ENCODE measurements around the gene PDIA2. TPM values are rescaled to one million over a fixed set of nuclear protein-coding genes. Genes with fewer than 3 reads are reported as not detected.

Gene PDIA2
- total RNA-seq, 2 donors from 2014 or later, result 0.52 to 5.4 TPM

GRCh38 chr16:301950-302349, 19.0 kb downstream of the PDIA2 start:
- no peak for TF ChIP-seq CTCF (IDR thresholded peaks at IDR 0.05)
- peaks cover 30% of the 10 kb centered on the region for H3K36me3 ChIP-seq
- no peak for DNase-seq (ENCODE audit: low spot score)

GRCh38 chr16:303760-304505, 21.0 kb downstream of the PDIA2 start:
- Histone ChIP-seq H3K4me3 (no peak overlapping the region), H3K36me3 (peaks cover 20% of the 10 kb centered on the region), H3K4me1 (no peaks in the 10 kb centered on the region), H3K27ac (no peak overlapping the region), H3K27me3 (no peaks in the 10 kb centered on the region), H3K9me3 (no peaks in the 10 kb centered on the region)
- TF ChIP-seq CTCF (IDR thresholded peaks at IDR 0.05), result peak in 1 of 2 donors; percentile 14
- DNase-seq (ENCODE audit: low spot score), result no peak

More at GRCh38 chr16:301950-302349, 19.0 kb downstream of the PDIA2 start:
- H3K27me3 ChIP-seq, result no peaks in the 10 kb centered on the region
- H3K4me3 ChIP-seq, result no peak overlapping the region
- no peaks in the 10 kb centered on the region for H3K9me3 ChIP-seq
- no peaks in the 10 kb centered on the region for H3K4me1 ChIP-seq
- H3K27ac ChIP-seq, result no peak overlapping the region

GRCh38 chr16:305916-306626, 23.1 kb downstream of the PDIA2 start:
- Histone ChIP-seq H3K9me3 (no peaks in the 10 kb centered on the region), H3K4me3 (no peak overlapping the region), H3K27me3 (no peaks in the 10 kb centered on the region), H3K36me3 (peaks cover 18% of the 10 kb centered on the region), H3K4me1 (no peaks in the 10 kb centered on the region), H3K27ac (no peak overlapping the region)
- DNase-seq (ENCODE audit: low spot score), result no peak
- TF ChIP-seq CTCF (IDR thresholded peaks at IDR 0.05), result no peak

- Histone ChIP-seq H3K27ac (no peak overlapping the region), H3K27me3 (no peaks in the 10 kb centered on the region), H3K9me3 (no peaks in the 10 kb centered on the region), H3K36me3 (peaks cover 18% of the 10 kb centered on the region), H3K4me1 (no peaks in the 10 kb centered on the region), H3K4me3 (no peak overlapping the region)
- DNase-seq (ENCODE audit: low spot score), result no peak
- TF ChIP-seq CTCF (IDR thresholded peaks at IDR 0.05), result no peak
These were observed 24.0 kb downstream of the PDIA2 start for GRCh38 chr16:306911-307370.

GRCh38 chr16:307691-308312, 24.8 kb downstream of the PDIA2 start:
- Histone ChIP-seq H3K4me3 (no peak overlapping the region), H3K27me3 (no peaks in the 10 kb centered on the region), H3K9me3 (no peaks in the 10 kb centered on the region), H3K36me3 (peaks cover 22% of the 10 kb centered on the region), H3K4me1 (no peaks in the 10 kb centered on the region), H3K27ac (no peak overlapping the region)
- DNase-seq (ENCODE audit: low spot score), result no peak
- no peak for TF ChIP-seq CTCF (IDR thresholded peaks at IDR 0.05)

Data from right atrium auricular region (tissue), 2 donors.